HG03378 (cell line): ENCODE results near the gene FOXD2.

Experiments
- ATAC-seq: cut with Tn5 transposase; IDR thresholded peaks from one replicate; pipeline ENCODE4 v1.9.1; 2021; ENCODE audit warnings: mild to moderate bottlenecking, moderate library complexity; ENCODE audit not compliant: unreplicated experiment

Gene FOXD2

DNA sequence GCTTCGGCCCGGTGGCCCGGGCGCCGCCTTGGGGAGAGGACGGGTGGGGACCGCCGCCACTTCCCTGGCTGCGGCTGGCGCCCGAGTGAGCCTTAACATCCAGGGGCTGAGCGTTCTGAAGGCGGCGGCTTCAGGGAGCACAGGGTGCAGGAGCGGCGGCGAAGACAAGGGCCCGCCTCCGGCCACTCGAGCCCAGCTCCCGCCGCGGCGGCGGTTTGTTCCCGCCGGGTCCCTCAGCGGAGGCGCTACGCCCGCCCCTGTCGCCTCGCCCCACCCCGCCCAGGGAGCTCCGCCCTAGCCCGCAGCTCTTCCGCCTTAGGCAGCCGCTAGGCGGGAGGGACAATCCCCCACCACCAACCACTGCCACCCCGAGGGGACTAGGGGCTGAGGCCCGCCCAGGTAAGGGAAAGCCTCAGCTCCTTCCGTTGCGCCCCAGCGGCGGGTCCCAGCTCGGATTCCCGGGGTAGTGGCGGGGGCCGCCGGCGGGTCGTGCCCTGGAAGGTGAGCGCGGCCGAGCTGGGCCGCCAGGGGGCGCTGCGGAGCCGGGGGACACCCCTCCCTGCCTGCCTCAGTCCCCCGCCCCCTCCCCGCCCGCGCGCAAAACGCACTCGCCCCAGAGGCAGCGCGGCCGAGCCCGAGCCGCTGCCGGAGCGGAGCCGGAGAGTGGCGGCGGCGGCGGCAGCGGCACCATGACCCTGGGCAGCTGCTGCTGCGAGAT, at the start of gene FOXD2:
FOXD2 (plus strand) TSS at position 598 of the 718 bp plus-strand sequence; CDS start at position 690, 92 bp downstream.
- peak; percentile 72 for ATAC-seq

DNA sequence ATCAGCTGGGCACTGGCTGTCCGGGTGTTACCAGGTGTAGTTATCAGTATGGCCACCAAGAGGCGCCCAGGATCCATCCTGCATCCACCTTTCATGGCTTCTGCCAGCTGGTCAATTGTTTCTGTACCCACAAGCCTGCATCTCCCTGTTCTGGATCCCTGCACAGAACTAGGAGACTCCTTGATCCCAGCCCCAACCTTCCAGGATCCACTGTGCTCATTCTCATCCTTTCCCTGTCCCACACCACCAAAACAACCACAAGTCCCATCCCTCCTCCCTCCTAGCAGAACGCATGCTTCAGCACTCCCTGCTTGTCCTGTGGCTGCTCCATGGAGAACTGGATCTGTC, 49.0 kb upstream of the FOXD2 start:
- peak; percentile 60 for ATAC-seq

DNA sequence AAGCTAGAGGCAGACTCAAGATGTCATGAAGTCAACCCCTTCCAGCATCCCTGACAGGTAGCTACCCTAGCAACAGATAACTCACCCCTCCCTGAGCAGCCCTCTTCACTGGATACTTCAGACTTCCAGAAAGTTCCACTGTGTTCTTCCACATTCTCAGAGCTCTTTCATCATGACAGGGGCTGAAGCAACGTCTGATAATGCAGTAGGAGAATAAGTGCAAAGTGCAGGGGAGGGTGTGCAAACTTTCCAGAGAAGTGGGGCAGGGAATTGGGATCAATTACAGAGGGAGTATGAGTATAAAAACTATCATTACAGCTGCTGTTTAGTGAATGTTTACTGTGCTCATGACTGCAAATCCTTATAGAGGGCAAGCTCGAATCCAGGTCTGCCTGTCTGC, 48.1 kb upstream of the FOXD2 start:
- ATAC-seq: no peak

DNA sequence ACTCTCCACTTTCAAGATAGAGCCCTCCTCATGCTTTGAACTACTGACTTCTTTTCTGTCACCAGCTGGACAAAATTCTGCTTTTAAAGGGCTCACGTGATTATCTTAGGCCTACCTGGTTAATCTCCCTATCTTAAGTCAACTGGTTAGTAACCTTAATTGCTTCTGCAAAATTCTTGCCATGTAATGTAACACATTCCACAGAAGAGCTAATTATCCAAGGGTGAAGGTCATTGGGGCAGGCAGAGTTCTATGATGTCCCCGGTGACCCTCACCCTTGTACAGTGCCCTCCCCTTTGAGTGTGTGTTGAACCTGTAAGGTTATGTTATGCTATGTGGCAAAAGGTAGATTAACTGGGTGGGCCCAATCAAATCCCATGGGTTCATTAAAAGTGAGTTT, 47.0 kb upstream of the FOXD2 start:
- no peak for ATAC-seq

DNA sequence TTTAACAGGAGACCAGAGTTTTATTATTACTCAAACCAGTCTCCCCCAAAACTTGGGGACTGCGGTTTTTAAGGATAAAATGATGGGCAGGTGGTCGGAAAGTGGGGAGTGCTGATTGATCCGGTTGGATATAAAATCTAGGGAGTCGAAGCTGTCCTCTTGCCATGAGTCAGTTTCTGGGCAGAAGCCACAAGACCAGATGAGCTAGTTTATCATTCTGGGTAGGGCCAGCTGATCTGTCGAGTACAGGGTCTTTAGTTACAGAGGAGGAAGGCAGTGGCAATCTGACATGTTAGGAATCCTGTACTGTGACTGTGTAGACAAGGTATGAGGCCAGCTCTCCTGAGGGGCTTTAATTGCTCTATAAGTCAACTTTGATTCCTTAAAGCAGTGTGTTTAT, 44.7 kb upstream of the FOXD2 start:
- ATAC-seq: no peak

DNA sequence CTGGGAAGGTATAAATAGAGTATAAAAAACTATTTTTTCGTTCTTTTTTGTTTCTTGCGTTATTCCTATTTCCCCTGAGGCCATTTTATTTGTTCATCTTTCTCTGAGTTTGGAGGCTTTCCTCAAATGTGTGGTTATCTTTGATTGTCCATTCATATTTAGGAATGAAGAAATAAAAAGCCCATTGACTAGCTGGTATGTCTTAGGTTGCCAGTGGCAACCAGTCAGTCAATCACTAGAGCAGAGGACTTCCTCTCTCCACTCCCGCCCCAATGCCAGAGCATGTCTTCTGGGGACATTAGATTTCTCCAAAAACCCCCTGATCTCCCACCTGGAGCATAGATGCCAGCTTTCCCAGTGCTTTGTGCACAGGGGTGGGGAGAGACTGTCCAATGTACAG, 42.4 kb upstream of the FOXD2 start:
- ATAC-seq: no peak

DNA sequence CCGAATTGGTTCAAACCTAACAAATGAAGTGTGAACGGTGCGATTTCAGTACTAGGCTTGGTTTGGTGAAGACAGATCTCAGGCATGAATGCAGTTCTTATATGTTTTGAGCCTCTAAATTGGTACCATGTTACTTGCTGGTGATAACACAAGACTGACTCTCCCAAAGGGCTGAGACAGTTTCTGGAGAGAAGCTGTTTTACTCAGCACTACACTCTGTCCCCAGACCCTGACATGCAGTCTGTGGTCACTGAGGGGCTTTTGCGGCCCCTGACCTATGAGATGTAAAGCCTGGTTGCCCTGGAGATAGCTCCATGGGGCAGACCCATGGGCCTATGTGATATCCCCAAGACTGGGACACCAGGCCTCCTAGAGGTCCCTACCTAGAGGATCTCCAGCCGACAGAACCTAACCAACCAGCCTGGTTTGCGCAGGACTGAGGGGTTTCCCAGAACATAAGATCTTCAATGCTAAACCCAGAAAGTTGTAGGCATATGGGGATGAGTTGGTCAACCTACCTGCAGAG, 41.1 kb upstream of the FOXD2 start:
- ATAC-seq: no peak

DNA sequence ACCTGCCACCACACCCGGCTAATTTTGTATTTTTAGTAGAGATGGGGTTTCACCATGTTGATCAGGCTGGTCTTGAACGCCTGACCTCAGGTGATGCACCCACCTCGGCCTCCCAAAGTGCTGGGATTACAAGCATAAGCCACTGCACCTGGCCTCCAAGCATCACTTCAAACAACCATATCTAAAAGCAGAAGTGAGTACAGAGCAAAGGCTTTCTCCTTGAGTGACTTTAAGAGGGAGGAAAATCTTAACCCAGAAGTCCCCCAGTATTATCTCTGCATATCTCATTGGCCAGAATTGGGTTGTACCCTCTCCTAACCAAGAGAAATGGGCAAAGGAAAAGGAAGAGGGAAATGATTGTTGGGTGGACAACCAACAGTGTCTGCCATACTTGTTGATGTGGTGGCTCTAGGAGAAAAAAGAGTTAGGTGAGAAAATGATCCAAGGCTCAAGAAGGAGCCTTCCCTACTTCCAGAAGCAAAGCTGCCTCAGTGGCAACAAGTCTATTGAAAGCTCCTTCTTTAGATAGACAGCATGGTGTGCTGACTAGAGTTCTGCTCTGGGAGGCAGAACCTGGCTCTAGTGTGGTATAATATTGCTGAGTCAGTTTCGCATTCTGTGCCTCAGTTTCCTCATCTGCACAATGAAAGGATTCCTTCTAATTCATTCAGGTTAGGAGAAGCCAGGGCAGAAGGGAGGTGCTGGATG, 38.6 kb upstream of the FOXD2 start:
- no peak for ATAC-seq

DNA sequence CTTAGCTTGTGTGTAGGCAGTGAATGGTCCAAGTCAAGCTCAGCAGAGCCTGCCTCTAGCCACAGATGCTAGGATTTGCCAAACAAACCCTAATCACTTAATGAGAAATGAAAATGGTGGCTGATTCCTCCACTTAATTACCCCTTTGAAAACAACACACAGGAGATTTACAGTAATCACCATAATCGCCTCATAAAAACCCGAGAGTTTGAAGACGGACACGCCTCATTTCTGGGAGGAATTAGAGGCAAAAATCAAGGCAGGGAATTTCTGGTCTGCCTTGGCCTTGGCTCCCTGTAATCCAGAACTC, 38.0 kb upstream of the FOXD2 start:
- ATAC-seq: no peak

DNA sequence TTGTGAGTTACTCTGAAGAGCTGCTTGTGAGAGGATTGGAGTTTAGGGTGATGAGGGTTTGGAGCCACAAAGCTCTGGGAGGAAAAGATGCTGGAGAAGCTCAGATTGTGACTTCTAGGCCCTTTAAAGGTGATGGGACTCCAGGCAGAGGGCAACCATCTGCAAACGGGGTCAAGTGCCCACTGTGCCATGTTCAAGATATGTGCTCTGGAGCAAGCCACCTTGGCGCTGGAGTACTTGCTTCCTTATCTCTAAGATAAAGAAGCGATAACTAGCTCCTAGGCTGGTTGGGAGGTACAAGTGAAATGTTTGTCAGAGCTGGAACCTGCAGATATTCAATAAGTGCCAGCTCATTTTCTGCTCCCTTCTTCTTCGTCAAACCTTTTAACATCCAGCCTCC, 36.1 kb upstream of the FOXD2 start:
- no peak for ATAC-seq

DNA sequence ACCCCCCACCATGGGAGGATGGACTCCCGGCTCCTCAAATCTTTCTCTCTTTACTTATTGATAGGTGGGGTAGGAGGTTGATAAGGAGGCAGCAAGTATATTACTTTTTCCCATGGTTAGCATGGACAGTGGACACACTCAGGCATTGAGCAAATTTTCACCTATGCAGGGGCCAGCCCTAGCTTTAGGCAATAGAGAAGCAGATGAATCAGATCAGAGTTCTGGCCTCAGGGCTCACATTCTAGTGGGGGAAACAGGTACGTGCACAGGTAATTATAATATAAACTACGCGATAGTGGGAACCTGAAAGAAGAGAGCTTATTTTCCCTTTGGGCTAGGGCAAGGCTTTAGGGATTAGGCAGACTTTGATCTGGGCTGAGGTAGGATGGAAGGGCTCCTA, 35.3 kb upstream of the FOXD2 start:
- ATAC-seq: no peak

DNA sequence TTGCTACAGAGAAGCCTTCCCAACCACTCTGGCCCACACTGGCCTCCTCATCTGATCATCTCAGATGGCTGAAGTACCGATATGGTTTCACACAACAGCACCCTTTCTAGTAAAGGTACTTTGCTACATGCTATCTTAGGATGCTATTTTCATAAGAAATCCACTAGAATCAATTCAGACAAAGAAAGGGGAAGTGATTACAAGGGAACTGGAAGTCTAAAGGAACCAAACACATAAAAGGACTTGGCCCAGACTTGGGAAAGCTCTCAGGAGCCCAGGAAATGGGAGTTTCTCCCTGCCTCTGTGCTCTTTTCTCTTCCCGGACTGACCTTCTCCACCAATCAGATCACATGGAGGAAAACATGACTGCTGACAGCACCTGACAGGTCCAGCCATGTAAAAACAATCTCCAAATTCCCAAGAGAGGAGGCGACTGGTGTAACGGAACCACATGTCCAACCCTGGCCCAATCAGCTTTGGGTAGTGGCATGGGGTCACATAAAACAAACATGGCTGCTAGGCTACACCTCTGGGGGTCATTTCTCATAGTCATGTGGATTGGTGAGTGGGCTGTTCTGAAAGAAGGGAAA, 34.4 kb upstream of the FOXD2 start:
- ATAC-seq: no peak

DNA sequence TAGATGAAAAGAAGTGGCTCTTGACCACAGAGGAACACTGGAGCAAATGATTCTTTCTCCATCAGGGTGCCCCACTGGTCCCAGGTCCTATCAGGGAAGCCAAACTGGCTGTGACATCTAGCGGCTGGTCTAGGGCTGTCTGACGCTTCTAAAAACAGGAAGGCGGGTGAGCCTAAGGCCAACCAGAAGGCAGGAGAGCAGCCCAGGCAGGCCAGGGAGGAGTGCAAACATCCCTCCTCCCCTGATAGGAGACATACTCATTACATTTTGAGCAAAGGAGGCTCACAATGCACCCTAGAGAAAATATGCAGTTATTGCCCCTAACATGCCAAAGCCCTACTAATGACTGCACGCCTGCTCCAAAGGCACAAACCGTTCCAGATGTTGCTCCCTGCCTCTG, 32.1 kb upstream of the FOXD2 start:
- no peak for ATAC-seq

DNA sequence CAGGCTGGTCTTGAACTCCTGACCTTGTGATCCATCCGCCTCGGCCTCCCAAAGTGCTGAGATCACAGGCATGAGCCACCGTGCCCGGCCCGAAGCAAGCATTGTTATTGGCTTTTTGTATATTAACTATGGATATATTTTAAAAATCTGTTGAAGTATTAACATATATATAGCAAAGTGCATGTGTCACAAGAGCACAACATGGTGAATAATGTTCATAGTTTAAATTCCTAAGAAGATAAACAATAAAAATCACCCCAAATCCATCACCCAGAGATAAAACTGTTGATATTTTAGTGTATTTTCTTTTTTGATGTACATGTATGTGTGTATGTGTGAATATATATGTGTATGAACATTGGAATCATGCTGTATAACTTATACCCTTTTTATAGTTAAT, 30.9 kb upstream of the FOXD2 start:
- ATAC-seq: no peak

DNA sequence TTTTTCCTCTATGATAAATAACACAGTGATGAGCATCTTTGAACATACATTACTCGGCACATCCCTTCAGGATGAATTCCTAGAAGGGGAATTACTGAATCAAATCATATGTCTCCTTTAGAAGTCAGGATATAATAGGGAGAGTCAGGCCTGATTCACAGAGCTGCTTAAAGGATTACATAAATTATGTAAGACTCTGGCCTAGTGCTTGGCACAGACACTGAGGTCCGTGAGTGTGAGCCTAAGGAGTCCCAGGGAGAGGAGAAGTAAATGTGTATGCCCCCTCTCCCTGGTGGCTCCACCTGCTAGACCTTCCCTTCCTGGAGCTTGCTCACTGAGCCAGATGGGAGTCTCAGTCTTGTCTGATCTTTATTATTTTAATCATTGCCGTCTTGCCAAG, 30.4 kb upstream of the FOXD2 start:
- ATAC-seq: no peak

DNA sequence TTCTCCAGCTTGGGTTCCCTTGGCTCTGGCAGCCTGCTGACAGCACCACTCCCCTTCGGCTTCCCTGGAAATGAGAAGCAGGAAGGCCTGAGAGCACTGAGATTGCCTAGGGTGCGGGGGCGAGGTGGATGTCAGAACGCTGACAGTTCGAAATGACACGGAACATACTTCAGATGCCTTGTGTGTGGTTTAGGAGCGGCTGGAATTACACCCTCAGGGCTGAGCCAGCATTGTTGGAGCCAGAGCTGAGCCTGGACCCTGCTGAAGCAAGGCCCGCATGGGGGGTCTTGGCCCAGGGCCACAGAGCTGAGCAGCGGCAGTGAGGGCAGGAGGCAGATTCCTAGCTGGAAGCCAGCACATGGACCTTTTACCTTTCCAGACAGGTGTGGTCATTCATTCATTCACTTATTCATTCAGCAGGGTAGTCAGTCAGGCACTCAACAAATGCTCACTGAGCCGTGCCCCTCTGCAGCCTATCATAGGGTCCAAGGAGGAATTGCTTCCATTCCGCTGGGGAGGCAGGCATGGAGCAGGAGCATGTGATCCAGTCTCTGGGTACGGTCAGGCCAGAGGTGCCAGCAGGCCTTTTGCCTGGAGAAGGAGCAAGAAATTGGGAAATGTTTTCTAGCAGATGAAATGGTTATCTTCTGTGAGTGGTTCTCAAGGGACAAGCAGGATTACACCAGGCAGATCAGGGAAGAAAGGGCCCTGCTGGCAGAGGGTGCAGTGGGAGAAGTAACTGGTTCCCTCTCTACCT, 28.4 kb upstream of the FOXD2 start:
- ATAC-seq: no peak

DNA sequence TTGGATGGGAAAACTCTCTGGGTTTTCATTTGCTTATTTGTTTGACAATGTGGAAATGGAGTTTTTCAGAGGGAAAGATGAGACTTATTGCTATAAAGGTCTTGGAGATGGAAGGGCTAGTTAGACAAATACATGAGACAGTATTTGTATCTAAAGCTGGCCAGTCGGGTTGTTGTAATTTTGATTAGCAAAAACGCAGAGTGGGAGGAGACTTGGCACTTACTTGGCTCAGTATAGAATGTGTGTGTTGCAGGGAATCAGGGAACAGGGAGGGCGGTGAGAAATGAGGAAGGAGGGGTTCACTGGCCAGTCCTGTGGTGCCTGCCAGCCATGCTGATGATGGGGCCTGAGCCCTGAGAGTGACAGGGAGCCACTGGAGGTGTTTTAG, 27.8 kb upstream of the FOXD2 start:
- no peak for ATAC-seq

DNA sequence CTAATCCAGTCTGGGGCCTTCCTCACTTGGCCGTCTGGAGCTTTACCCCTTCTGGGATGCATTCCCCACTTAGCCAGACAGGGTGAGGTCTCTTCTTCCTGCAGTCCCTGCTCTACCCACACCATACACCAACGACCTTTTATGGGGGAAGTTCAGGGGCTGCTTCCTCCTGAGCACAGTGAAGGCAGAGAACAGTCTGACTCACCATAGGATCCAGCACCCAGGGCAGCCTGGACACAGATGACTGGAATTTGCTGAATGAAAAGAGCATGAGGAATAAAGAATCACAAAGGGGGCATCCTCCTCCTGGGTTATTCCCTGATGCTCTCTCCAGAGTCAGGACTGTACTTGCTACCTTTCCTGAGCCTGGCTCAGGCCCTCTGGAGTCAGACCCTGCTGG, 26.4 kb upstream of the FOXD2 start:
- ATAC-seq: no peak

DNA sequence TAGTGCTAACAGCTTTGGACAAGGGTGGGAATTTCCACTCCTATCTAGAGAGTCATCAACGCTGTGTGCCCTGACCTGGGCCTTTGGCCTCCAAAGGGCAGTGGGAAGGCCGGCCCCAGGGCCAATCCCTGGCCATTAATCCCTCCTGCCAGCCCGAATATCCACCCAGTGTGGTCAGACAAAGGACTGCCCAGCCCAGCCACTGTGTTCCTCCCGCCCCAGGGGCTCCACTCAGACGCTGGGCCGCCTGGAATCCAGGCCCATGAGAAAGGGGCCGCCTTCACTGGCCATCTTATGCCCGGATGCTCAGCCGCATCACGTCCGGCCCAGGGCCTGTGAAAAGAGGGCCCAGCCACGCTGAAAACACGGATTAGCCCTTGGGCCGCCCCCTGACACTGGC, 25.4 kb upstream of the FOXD2 start:
- ATAC-seq: no peak

DNA sequence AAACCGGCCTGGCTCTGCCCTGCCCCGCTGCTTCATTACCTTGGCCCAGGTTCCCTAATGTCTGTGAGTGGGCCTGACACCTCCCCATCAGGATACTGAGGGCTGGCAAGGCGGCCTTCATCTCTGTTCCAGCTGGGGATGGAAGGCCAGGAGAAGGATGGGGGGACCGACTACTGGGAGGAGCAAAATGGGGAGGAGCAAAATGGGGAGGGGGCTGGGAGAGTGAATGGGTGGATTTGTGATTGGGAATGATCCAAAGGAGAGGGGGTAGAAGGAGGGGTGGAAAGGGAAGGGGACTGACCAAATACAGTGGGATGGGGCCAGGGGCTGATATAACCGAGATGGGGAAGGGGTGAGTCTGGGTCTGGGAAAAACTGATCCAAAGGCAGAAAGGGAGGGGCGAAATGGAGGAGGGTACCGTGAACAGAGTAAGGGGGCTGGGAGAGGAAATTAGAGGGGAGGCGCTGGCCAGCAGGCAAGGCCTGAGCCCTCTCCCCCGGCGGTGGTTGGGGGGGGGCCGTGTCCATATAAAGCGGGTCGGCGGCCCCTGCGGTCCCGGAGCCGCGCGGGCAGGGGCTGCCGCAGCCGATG, 22.0 kb upstream of the FOXD2 start, which contains the start of gene FOXE3:
FOXE3 (plus strand) TSS at position 558 of the 591 bp plus-strand sequence; CDS start at position 589, 31 bp downstream.
- ATAC-seq: no peak
